Measurements from ENCODE around the gene USH1C. TPM values are rescaled to one million over a fixed set of nuclear protein-coding genes. Genes with fewer than 3 reads are reported as not detected.

USH1C gene
- total and polyA plus RNA-seq, 9 of the 15 experiments (the other 6 are each of a cell fraction or from before 2014, with no cell fraction given), result 0.04 TPM; not detected in 8

GRCh38 chr11:17498475-17498874 lies 45.7 kb downstream of the USH1C start:
- BruUV-seq (replicated peaks), result no TSS peak
- no peak overlapping the region for H3K4me3 ChIP-seq
- H4K20me1 ChIP-seq (replicated peaks; ENCODE audit: control insufficient read depth, insufficient read depth, low read length), result peaks cover 4% of the 10 kb centered on the region; the same call in 1 of the 2 replicates
- H3K27me3 ChIP-seq (ENCODE audit: control insufficient read depth in 2 of 2, insufficient read depth in 2 of 2, low read length in 2 of 2), result peaks cover 0 to 66% of the 10 kb centered on the region in 2 experiments; a peak in 3 of 5 replicates
- in situ Hi-C loops (cut with MboI) (no loop called here), intact Hi-C loops (cut with micrococcal nuclease) (no loop called here)
- peak; percentile 57 for FAIRE-seq
- TF ChIP-seq CTCF (IDR thresholded peaks at IDR 0.05 in 2 of 3, conservative IDR thresholded peaks at IDR 0.05 in 1 of 3; ENCODE audit: insufficient read depth in 2 of 3, low read depth in 1 of 3, low read length in 3 of 3) (peak; percentile 34 to 60 (median 45)), ZFP30 (CRISPR knock-in tag; IDR thresholded peaks at IDR 0.05; ENCODE audit: borderline replicate concordance) (no peak)
- H3K79me2 ChIP-seq (ENCODE audit: control insufficient read depth, insufficient read depth, low read length), result no peaks in the 10 kb centered on the region
- H3K9me3 ChIP-seq (replicated peaks; ENCODE audit: control insufficient read depth, insufficient read depth, low read depth, low read length), result no peaks in the 10 kb centered on the region
- no peak overlapping the region for H3K4me2 ChIP-seq (ENCODE audit: insufficient read depth, low read length)
- H3K4me1 ChIP-seq (replicated peaks in 1 of 2; ENCODE audit: control insufficient read depth in 2 of 2, insufficient read depth in 2 of 2, low read length in 2 of 2), result no peaks in the 10 kb centered on the region
- H3K27ac ChIP-seq (ENCODE audit: extremely low read depth, low read depth, low read length), result no peak overlapping the region
- H3K9me1 ChIP-seq (ENCODE audit: control insufficient read depth, insufficient read depth, low read length), result peaks cover 4% of the 10 kb centered on the region
- ATAC-seq, result peak; percentile 82
- CTCF ChIA-PET (ENCODE audit: low intra/inter-chr PET ratio), result no interaction called here
- POLR2A ChIA-PET, result interaction anchor here (0.5 to 1.1 kb wide), 2 partner anchors 285 to 565 kb away, joined by 3 read pairs; no protein-coding TSS in a partner anchor
- no peak overlapping the region for H2AFZ ChIP-seq (ENCODE audit: low read depth, low read length)
- peak; percentile 14 to 49 (median 36) for DNase-seq (ENCODE audit: extremely low read depth in 1 of 4, low spot score in 3 of 4)
- 1% methylated on average over 5 of the region's 5 CpGs for WGBS (ENCODE audit: insufficient coverage, low coverage, missing lambda C conversion rate)
- no peak overlapping the region for H3K9ac ChIP-seq (ENCODE audit: insufficient read depth in 1 of 2, low read depth in 2 of 2, low read length in 2 of 2)
- no peaks in the 10 kb centered on the region for H3K36me3 ChIP-seq (ENCODE audit: control insufficient read depth, insufficient read depth, low read length)

DNA sequence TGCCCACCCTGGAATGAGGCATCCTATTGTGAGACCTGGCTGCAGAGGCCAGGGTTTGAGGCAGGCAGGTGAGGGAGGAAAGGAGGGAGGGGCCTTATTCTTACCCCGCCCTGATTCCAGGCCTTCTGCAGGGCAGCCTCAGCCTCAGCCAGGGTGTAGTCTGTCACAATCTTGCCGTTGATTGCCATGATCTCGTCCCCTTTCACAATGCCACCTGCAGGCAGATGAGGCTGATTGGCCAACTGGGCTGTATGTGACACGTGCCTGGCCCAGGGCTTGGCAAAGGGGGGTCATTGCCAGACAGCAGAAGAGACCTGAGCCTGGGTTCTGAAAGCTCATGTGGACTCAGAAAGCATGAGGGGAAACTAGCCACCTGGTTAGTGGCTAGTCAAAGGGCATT lies 46.2 kb downstream of the USH1C start:
- ATAC-seq, result no peak
- in situ Hi-C loops (cut with MboI) (no loop called here), intact Hi-C loops (cut with micrococcal nuclease) (no loop called here)
- BruUV-seq (replicated peaks), result no TSS peak
- Histone ChIP-seq H3K27me3 (ENCODE audit: control insufficient read depth in 2 of 2, insufficient read depth in 2 of 2, low read length in 2 of 2) (peaks cover 0 to 66% of the 10 kb centered on the region in 2 experiments; a peak in 3 of 5 replicates), H2AFZ (ENCODE audit: low read depth, low read length) (no peak overlapping the region), H3K4me1 (replicated peaks in 1 of 2; ENCODE audit: control insufficient read depth in 2 of 2, insufficient read depth in 2 of 2, low read length in 2 of 2) (no peaks in the 10 kb centered on the region), H3K4me3 (no peak overlapping the region), H3K9me3 (replicated peaks; ENCODE audit: control insufficient read depth, insufficient read depth, low read depth, low read length) (no peaks in the 10 kb centered on the region), H3K9ac (ENCODE audit: insufficient read depth in 1 of 2, low read depth in 2 of 2, low read length in 2 of 2) (peak overlapping the region in 1 of 2 experiments; percentile 35; a peak in 1 of 4 replicates), H3K27ac (ENCODE audit: extremely low read depth, low read depth, low read length) (no peak overlapping the region), H4K20me1 (replicated peaks; ENCODE audit: control insufficient read depth, insufficient read depth, low read length) (peaks cover 4% of the 10 kb centered on the region; the same call in 1 of the 2 replicates), H3K4me2 (ENCODE audit: insufficient read depth, low read length) (no peak overlapping the region), H3K36me3 (ENCODE audit: control insufficient read depth, insufficient read depth, low read length) (no peaks in the 10 kb centered on the region), H3K9me1 (ENCODE audit: control insufficient read depth, insufficient read depth, low read length) (peaks cover 4% of the 10 kb centered on the region), H3K79me2 (ENCODE audit: control insufficient read depth, insufficient read depth, low read length) (no peaks in the 10 kb centered on the region)
- no peak for DNase-seq (ENCODE audit: extremely low read depth in 1 of 4, low spot score in 3 of 4)
- TF ChIP-seq RBM14 (IDR thresholded peaks at IDR 0.05; ENCODE audit: borderline replicate concordance, insufficient read depth, low read depth, low read length) (no peak), KLF1 (tag; IDR thresholded peaks at IDR 0.05) (no peak), ZNF75A (CRISPR knock-in tag; IDR thresholded peaks at IDR 0.05) (no peak), ATF7 (IDR thresholded peaks at IDR 0.05) (no peak)
- ChIA-PET CTCF (ENCODE audit: low intra/inter-chr PET ratio) (no interaction called here), POLR2A (interaction anchor here (1.1 kb wide), 1 partner anchor 565 kb away, joined by 3 read pairs; no protein-coding TSS in a partner anchor)
- no peak for FAIRE-seq
- 0% methylated on average over 4 of the region's 4 CpGs for WGBS (ENCODE audit: insufficient coverage, low coverage, missing lambda C conversion rate)
